Common myeloid progenitor, CD34-positive (primary cell): ENCODE data around the gene TNRC6C.
"Not testable (repeated sequence)": the region's sequence is repeated elsewhere in the genome, so short reads cannot be mapped to it uniquely, and the experiment has no call there.

Experiments
- CTCF ChIA-PET: fragments of 350-600 bp; sonication (Branson Sonifier 250); formaldehyde crosslinking; loops from one replicate; lab custom pipeline; 2021; ENCODE audit warnings: antibody characterized with exemption; lab: Charles Lee
- POLR2A ChIA-PET: fragments of 350-600 bp; sonication (Branson Sonifier 250); formaldehyde crosslinking; loops from one replicate; lab custom pipeline; 2021; ENCODE audit warnings: antibody characterized with exemption; lab: Charles Lee
- DNase-seq, 3 donors: peaks; one replicate each; pipeline versions ENCODE4 v3.0.0 to v3.0.0-alpha.2; 2013
- H3K27ac ChIP-seq, 2 experiments: 1 replicate in 1 of 2; 2 replicates in 1 of 2; pipeline ENCODE4 v1.7.0; 2013; ENCODE audit warnings: inconsistent platforms in 2 of 2, low read length in 2 of 2, mild to moderate bottlenecking in 2 of 2, low read depth in 1 of 2, moderate library complexity in 1 of 2; ENCODE audit not compliant: severe bottlenecking in 2 of 2, insufficient read depth in 1 of 2, poor library complexity in 1 of 2
- H3K27me3 ChIP-seq, 5 experiments: replicated peaks in 2 of 5; 1 replicate in 3 of 5; 2 replicates in 2 of 5; pipeline versions ENCODE4 v1.6.1 to v1.7.0; 2013; ENCODE audit warnings: low read length in 4 of 5, mild to moderate bottlenecking in 2 of 5, moderate library complexity in 2 of 5, inconsistent platforms in 1 of 5; ENCODE audit not compliant: insufficient read depth in 5 of 5, control insufficient read depth in 4 of 5
- H3K36me3 ChIP-seq, 4 experiments: 1 replicate in 2 of 4; 2 replicates in 2 of 4; pipeline versions ENCODE4 v1.6.1 to v1.7.0; 2013; ENCODE audit warnings: low read length in 3 of 4, control low read depth in 1 of 4, mild to moderate bottlenecking in 1 of 4; ENCODE audit not compliant: control insufficient read depth in 4 of 4, insufficient read depth in 4 of 4
- H3K4me1 ChIP-seq, 4 experiments: 1 replicate in 3 of 4; 2 replicates in 1 of 4; pipeline versions ENCODE4 v1.6.1 to v1.7.1; 2013; ENCODE audit warnings: low read length in 3 of 4, mild to moderate bottlenecking in 3 of 4, control low read depth in 1 of 4, inconsistent platforms in 1 of 4, moderate library complexity in 1 of 4; ENCODE audit not compliant: control insufficient read depth in 4 of 4, insufficient read depth in 4 of 4; ENCODE audit errors: control extremely low read depth in 1 of 4
- H3K4me3 ChIP-seq, 7 experiments: 1 replicate in 4 of 7; 2 replicates in 3 of 7; pipeline versions ENCODE4 v1.5.1 to v1.7.0; 2013; ENCODE audit warnings: mild to moderate bottlenecking in 7 of 7, low read length in 6 of 7, moderate library complexity in 6 of 7, inconsistent platforms in 2 of 7, low read depth in 2 of 7, control low read depth in 1 of 7; ENCODE audit not compliant: insufficient read depth in 4 of 7, control insufficient read depth in 1 of 7; ENCODE audit errors: extremely low read depth in 1 of 7
- H3K9me3 ChIP-seq, 5 experiments: 1 replicate in 4 of 5; 2 replicates in 1 of 5; pipeline versions ENCODE4 v1.6.1 to v1.7.1; 2013; ENCODE audit warnings: low read length in 4 of 5, mild to moderate bottlenecking in 2 of 5, inconsistent platforms in 1 of 5, low read depth in 1 of 5, moderate library complexity in 1 of 5; ENCODE audit not compliant: control insufficient read depth in 4 of 5, insufficient read depth in 2 of 5; ENCODE audit errors: control extremely low read depth in 1 of 5
- whole genome bisulfite sequencing: methylation state at CpG from one replicate; pipeline ENCODE4 v1.1.5; 2013; ENCODE audit not compliant: insufficient coverage; 5-methylcytosine and 5-hydroxymethylcytosine counted together

TNRC6C gene

DNA sequence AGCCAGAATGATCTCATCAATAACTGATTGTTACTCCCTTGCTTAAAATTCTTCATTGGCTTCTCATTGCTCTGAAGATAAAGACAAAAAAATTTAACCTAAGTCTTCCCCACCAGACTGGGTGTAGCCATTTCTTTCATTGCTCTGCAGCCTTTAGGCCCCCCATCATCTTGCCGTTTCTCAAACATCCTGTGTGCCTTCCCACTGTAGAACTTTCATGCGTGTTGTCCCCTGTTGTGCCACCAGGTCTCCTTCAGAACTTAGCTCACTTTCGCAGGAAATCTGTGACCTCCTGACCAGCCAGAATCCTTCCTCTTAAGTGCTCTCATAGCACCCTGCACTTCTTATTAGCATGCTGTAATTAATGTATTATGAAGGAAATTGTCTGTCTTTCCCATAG, 31.8 kb downstream of the TNRC6C start:
- DNase-seq = peak in 2 of 3 donors; percentile 7 to 8
- ChIA-PET POLR2A (no interaction called here), CTCF (interaction anchor here (1.9 kb wide), 1 partner anchor 17 kb away, joined by 6 read pairs; no protein-coding TSS in a partner anchor)
- peaks cover 0 to 3% (median 0%) of the 10 kb centered on the region in 4 experiments for H3K36me3 ChIP-seq
- H3K9me3 ChIP-seq = no peaks in the 10 kb centered on the region
- H3K27me3 ChIP-seq = no peaks in the 10 kb centered on the region
- WGBS = 100% methylated on average over 2 of the region's 3 CpGs
- no peaks in the 10 kb centered on the region for H3K4me1 ChIP-seq
- no peak overlapping the region for H3K27ac ChIP-seq
- H3K4me3 ChIP-seq = no peak overlapping the region

DNA sequence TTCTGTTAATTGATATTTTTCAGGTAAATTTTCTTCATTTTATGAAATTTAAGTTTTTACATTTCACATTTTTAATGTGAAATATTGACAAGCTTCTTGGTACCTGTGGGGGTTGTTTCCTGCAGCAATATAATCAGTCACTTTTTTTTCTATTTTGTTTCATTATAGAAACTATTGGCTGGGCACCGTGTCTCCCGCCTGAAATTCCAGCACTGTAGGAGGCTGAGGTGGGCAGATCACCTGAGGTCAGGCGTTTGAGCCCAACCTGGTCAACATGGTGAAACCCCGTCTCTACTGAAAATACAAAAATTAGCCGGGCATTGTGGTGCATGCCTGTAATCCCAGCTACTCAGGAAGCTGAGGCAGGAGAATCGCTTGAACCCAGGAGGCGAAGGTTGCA, 35.2 kb downstream of the TNRC6C start:
- not testable (repeated sequence) for H3K27me3 ChIP-seq, H3K4me1 ChIP-seq, H3K4me3 ChIP-seq, DNase-seq, H3K27ac ChIP-seq, H3K9me3 ChIP-seq, H3K36me3 ChIP-seq
- WGBS = 100% methylated on average over 7 of the region's 7 CpGs
- ChIA-PET POLR2A (interaction anchor here (0.6 to 1.3 kb wide), 2 partner anchors 14 to 35 kb away, joined by 3 read pairs; partner anchors contain the start of gene TNRC6C), CTCF (interaction anchor here (0.9 to 2.6 kb wide), 2 partner anchors 12 to 19 kb away, joined by 3 to 12 read pairs; no protein-coding TSS in a partner anchor)

DNA sequence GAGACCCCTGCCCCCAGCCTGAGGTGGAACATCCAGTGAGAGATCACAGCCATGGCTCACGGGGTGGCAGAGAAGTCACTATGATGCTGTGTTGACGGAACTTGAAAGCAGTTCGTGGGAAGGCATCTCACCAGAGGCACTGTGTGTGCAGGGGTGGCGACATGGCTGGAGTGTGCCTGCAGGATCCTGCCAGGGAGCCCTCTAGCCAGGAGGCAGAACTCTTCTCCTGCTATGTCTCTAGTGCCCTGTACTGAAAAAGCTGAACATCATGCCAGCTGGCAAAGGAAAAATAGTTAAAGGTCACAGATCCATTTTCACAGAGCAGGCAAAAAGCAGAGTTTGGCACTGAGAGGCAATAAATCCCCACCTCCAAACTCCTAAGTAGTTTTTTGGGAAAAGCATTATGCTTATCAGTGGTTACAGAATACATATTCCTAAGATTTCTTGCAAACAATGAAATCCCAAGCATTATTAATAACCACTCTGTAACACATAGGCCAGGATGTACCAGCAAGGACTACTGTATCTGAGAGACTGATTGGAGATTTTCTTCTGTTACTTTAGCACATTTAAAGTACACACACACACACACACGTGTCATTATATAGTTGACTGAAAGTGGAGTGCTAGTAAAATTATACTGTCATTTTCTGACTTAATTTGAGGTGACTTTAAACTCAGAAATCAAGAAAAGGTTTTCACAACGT, 36.8 kb downstream of the TNRC6C start:
- Histone ChIP-seq H3K27ac (no peak overlapping the region), H3K4me1 (peaks cover 0 to 12% (median 8%) of the 10 kb centered on the region in 4 experiments), H3K4me3 (no peak overlapping the region), H3K9me3 (no peaks in the 10 kb centered on the region), H3K36me3 (peaks cover 0 to 3% (median 0%) of the 10 kb centered on the region in 4 experiments), H3K27me3 (no peaks in the 10 kb centered on the region)
- ChIA-PET CTCF (interaction anchor here (1.5 kb wide), 1 partner anchor 9 kb away, joined by 4 read pairs; no protein-coding TSS in a partner anchor), POLR2A (no interaction called here)
- no peak for DNase-seq
- 93% methylated on average over 4 of the region's 6 CpGs for whole genome bisulfite sequencing

DNA sequence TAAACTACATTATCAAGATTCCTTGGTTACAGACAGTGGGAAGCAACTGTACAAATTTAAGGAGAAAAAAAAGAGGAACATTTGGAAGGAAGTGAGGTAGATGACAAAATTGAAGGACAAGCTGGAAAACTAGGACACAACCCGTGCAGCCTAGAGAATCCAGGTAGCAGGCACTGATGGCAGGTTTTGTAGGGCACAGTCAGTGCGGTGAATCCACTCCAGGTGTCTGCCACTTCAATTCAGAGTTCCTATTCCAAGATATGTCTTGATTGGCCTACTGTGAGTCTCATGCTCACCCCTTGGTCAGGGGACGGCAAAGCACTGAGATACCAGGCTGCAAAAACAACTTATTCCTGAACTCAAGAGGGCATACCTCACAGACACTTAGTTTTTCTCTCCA, 37.8 kb downstream of the TNRC6C start:
- Histone ChIP-seq H3K9me3 (no peaks in the 10 kb centered on the region), H3K4me1 (peaks cover 2 to 21% (median 8%) of the 10 kb centered on the region in 4 experiments), H3K27ac (no peak overlapping the region), H3K4me3 (no peak overlapping the region), H3K27me3 (no peaks in the 10 kb centered on the region), H3K36me3 (peaks cover 0 to 3% (median 0%) of the 10 kb centered on the region in 4 experiments)
- CTCF ChIA-PET = interaction anchor here (1.1 to 1.5 kb wide), 2 partner anchors 8 to 24 kb away, joined by 4 read pairs; no protein-coding TSS in a partner anchor
- WGBS = 100% methylated on average over 3 of the region's 3 CpGs
- POLR2A ChIA-PET = no interaction called here
- no peak for DNase-seq

DNA sequence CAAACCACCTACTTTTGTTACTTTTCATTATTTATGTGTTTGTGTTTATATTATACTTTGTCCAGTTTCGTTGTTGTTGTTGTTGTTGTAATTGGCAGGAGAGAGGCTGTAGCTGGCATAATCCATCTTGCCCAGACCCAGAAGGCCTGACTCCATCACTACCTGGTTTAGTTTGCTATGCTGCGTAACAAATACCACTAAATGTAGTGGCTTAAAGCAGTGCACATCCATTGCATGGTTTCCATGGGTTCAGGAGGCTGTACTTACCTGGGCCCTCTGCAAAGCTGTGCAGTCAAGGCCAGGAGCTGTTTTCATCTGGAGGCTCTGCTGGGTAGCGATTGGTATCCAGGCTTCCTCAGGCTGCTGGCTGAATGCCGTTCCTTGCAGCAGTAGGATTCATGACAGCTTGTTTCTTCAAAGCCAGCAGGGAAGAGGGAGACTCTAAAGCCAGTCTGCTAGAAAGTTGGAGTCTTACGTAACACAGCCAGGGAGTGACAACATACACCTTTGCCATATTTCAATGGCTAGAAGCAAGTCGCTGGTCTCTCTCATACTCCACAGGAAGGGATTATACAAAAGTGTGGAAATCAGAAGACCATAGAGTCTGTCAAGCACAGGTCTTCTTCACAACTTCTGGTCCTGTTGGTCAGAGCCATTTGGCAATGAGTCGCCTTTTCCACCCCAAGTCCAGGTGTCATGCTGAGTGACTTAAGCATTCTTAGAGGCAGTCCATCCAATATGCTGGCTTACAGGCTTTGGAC, 41.1 kb downstream of the TNRC6C start:
- CTCF ChIA-PET = interaction anchor here (1.2 kb wide), 1 partner anchor 22 kb away, joined by 3 read pairs; no protein-coding TSS in a partner anchor
- POLR2A ChIA-PET = no interaction called here
- Histone ChIP-seq H3K36me3 (no peaks in the 10 kb centered on the region), H3K4me1 (peaks cover 5 to 30% (median 8%) of the 10 kb centered on the region in 4 experiments), H3K4me3 (peak overlapping the region in 2 of 7 experiments; percentile 9 to 33), H3K27me3 (no peaks in the 10 kb centered on the region), H3K27ac (no peak overlapping the region), H3K9me3 (no peaks in the 10 kb centered on the region)
- WGBS = 100% methylated on average over 5 of the region's 7 CpGs
- peak in 2 of 3 donors; percentile 15 to 22 for DNase-seq

DNA sequence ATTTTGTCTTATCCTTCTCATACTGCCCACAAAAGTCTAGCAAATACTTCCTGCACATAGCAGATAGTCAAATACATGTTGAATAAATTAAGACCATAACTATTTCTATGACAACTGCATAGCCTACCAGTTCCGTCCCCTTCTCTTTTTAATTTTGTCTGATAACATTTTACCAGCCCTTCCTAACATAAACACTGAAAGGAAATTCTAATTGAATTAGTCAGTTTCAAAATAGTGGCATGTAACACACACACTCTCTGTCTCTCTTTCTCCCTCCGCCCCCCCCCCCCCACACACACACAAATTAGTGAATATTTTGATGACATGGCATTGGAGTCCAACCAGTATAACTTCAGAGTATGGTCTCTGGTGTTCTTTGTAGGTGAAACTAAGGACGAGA, 41.8 kb downstream of the TNRC6C start:
- WGBS = no CpG with 5 or more reads among the region's 3 CpGs
- Histone ChIP-seq H3K27ac (no peak overlapping the region), H3K27me3 (no peaks in the 10 kb centered on the region), H3K36me3 (peaks cover 0 to under 1% (median 0%) of the 10 kb centered on the region in 4 experiments), H3K4me1 (peaks cover 5 to 30% (median 8%) of the 10 kb centered on the region in 4 experiments), H3K9me3 (no peaks in the 10 kb centered on the region), H3K4me3 (peak overlapping the region in 2 of 7 experiments; percentile 5 to 9)
- CTCF ChIA-PET = no interaction called here
- POLR2A ChIA-PET = no interaction called here
- DNase-seq = peak in 2 of 3 donors; percentile 28 to 61
